Measurements from ENCODE around the gene CRBN.

DNA sequence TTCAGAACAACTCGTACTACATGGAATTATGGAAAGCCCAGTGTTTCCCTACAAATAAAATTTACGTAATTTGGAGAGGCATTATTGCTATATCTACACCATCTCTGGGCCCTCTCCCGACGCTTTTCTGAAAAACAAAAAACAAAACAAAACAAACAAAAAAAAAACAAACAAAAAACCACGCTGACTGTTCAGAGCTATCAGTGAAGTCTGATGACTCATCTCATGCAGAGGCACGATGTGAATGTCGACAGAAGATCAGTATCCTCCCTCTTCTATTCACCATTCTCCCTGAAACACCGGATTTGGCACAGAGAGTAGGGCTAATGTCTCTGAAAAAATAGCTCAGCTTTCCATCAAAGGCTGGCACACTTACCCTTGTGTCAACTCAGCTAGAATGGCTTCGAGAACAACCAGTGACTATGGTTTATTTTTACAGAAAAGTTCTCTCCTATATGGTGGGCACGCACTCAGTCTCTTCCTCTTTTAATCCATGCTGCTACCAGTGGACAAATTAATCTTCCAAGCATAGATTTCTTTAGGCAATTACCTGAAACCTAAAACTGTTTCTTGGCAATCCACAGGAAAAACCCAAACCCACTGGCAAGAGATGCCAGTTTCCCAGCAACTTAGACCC, 1.5 kb downstream of the CRBN start:
- TF ChIP-seq CTCF (IDR thresholded peaks at IDR 0.05; ENCODE audit: low read length) = no peak
- no peak for TF ChIP-seq EZH2phosphoT487 (IDR thresholded peaks at IDR 0.05; ENCODE audit: low read length)

All from MM.1S (cell line).